Stomach smooth muscle (tissue), 2 donors: ENCODE measurements around the gene ACTN4.
"Not testable (repeated sequence)": the region's sequence is repeated elsewhere in the genome, so short reads cannot be mapped to it uniquely, and the experiment has no call there.

Experiments used
- H3K27ac ChIP-seq: one replicate; pipeline ENCODE4 v1.7.0; 2013; ENCODE audit warnings: mild to moderate bottlenecking, low read length, inconsistent platforms
- H3K27me3 ChIP-seq, 2 donors: one replicate each; pipeline ENCODE4 v1.7.0; 2013; ENCODE audit warnings: low read length in 2 of 2; ENCODE audit not compliant: insufficient read depth in 2 of 2, control insufficient read depth in 1 of 2
- H3K36me3 ChIP-seq, 2 donors: one replicate each; pipeline ENCODE4 v1.7.0; 2013; ENCODE audit warnings: low read length in 2 of 2; ENCODE audit not compliant: control insufficient read depth in 2 of 2, insufficient read depth in 2 of 2
- H3K4me1 ChIP-seq: one replicate; pipeline ENCODE4 v1.7.0; 2013; ENCODE audit warnings: low read length; ENCODE audit not compliant: control insufficient read depth, insufficient read depth
- H3K4me3 ChIP-seq, 2 donors: one replicate each; pipeline ENCODE4 v1.7.0; 2013; ENCODE audit warnings: low read length in 2 of 2
- H3K9ac ChIP-seq, 2 donors: one replicate each; pipeline ENCODE4 v1.7.0; 2013; ENCODE audit warnings: low read length in 2 of 2, mild to moderate bottlenecking in 1 of 2
- H3K9me3 ChIP-seq, 2 donors: one replicate each; pipeline ENCODE4 v1.7.0; 2013; ENCODE audit warnings: low read length in 2 of 2; ENCODE audit not compliant: control insufficient read depth in 2 of 2
- donor health status: healthy.
- donor health status: Pancreatic carcinoma.

Gene ACTN4

GRCh38 chr19:38741670-38742069 lies 94.2 kb downstream of the ACTN4 start:
- no peaks in the 10 kb centered on the region for H3K9me3 ChIP-seq
- H3K9ac ChIP-seq = no peak overlapping the region
- H3K27me3 ChIP-seq = no peaks in the 10 kb centered on the region
- H3K36me3 ChIP-seq = no peaks in the 10 kb centered on the region
- no peak overlapping the region for H3K4me3 ChIP-seq
- no peaks in the 10 kb centered on the region for H3K4me1 ChIP-seq
- H3K27ac ChIP-seq = no peak overlapping the region

- Histone ChIP-seq H3K27me3 (no peaks in the 10 kb centered on the region), H3K27ac (no peak overlapping the region), H3K36me3 (no peaks in the 10 kb centered on the region), H3K9me3 (no peaks in the 10 kb centered on the region), H3K4me3 (no peak overlapping the region), H3K9ac (no peak overlapping the region), H3K4me1 (no peaks in the 10 kb centered on the region)
Observed at GRCh38 chr19:38742296-38742695, 94.8 kb downstream of the ACTN4 start.

GRCh38 chr19:38742906-38743305 lies 95.5 kb downstream of the ACTN4 start:
- H3K27me3 ChIP-seq = no peaks in the 10 kb centered on the region
- H3K9ac ChIP-seq = no peak overlapping the region
- no peaks in the 10 kb centered on the region for H3K9me3 ChIP-seq
- H3K4me3 ChIP-seq = no peak overlapping the region
- no peaks in the 10 kb centered on the region for H3K36me3 ChIP-seq
- H3K27ac ChIP-seq = no peak overlapping the region
- no peaks in the 10 kb centered on the region for H3K4me1 ChIP-seq

- Histone ChIP-seq H3K36me3 (no peaks in the 10 kb centered on the region), H3K4me3 (no peak overlapping the region), H3K27ac (no peak overlapping the region), H3K9me3 (no peaks in the 10 kb centered on the region), H3K9ac (no peak overlapping the region), H3K4me1 (no peaks in the 10 kb centered on the region), H3K27me3 (no peaks in the 10 kb centered on the region)
Observed at GRCh38 chr19:38743394-38744297, 96.2 kb downstream of the ACTN4 start.

GRCh38 chr19:38744298-38744681 lies 96.8 kb downstream of the ACTN4 start, which contains the start of gene CAPN12:
TSS of gene CAPN12 (minus strand) at chr19:38744474. CDS start at chr19:38744165, 309 bp downstream.
- no peaks in the 10 kb centered on the region for H3K4me1 ChIP-seq
- no peaks in the 10 kb centered on the region for H3K27me3 ChIP-seq
- H3K9ac ChIP-seq = no peak within 1 kb of the TSS
- H3K27ac ChIP-seq = no peak within 1 kb of the TSS
- H3K9me3 ChIP-seq = no peaks in the 10 kb centered on the region
- no peaks in the 10 kb centered on the region for H3K36me3 ChIP-seq
- H3K4me3 ChIP-seq = no peak within 1 kb of the TSS

GRCh38 chr19:38744874-38745273 lies 97.4 kb downstream of the ACTN4 start:
- H3K9me3 ChIP-seq = no peaks in the 10 kb centered on the region
- no peaks in the 10 kb centered on the region for H3K4me1 ChIP-seq

GRCh38 chr19:38745316-38745715 lies 97.9 kb downstream of the ACTN4 start:
- Histone ChIP-seq H3K9ac (no peak overlapping the region), H3K4me3 (no peak overlapping the region), H3K27me3 (no peaks in the 10 kb centered on the region), H3K36me3 (no peaks in the 10 kb centered on the region), H3K9me3 (no peaks in the 10 kb centered on the region), H3K27ac (no peak overlapping the region), H3K4me1 (no peaks in the 10 kb centered on the region)

More at GRCh38 chr19:38744874-38745273, 97.4 kb downstream of the ACTN4 start:
- Histone ChIP-seq H3K27ac (no peak overlapping the region), H3K9ac (no peak overlapping the region), H3K36me3 (no peaks in the 10 kb centered on the region), H3K27me3 (no peaks in the 10 kb centered on the region), H3K4me3 (no peak overlapping the region)

GRCh38 chr19:38753783-38754182 lies 106.3 kb downstream of the ACTN4 start:
- H3K27ac ChIP-seq, H3K9ac ChIP-seq, H3K36me3 ChIP-seq, H3K9me3 ChIP-seq, H3K27me3 ChIP-seq, H3K4me3 ChIP-seq, H3K4me1 ChIP-seq: not testable (repeated sequence)

- H3K27me3 ChIP-seq, H3K9me3 ChIP-seq, H3K36me3 ChIP-seq, H3K4me1 ChIP-seq, H3K4me3 ChIP-seq, H3K9ac ChIP-seq, H3K27ac ChIP-seq: not testable (repeated sequence)
Observed at GRCh38 chr19:38754196-38754595, 106.7 kb downstream of the ACTN4 start.

- Histone ChIP-seq H3K27ac (no peak overlapping the region), H3K9me3 (no peaks in the 10 kb centered on the region), H3K36me3 (no peaks in the 10 kb centered on the region), H3K4me3 (no peak overlapping the region), H3K9ac (no peak overlapping the region), H3K4me1 (no peaks in the 10 kb centered on the region), H3K27me3 (no peaks in the 10 kb centered on the region)
Observed at GRCh38 chr19:38759590-38760003, 112.1 kb downstream of the ACTN4 start.

GRCh38 chr19:38760805-38761517 lies 113.5 kb downstream of the ACTN4 start:
- H3K27me3 ChIP-seq, H3K4me3 ChIP-seq, H3K27ac ChIP-seq, H3K9ac ChIP-seq, H3K4me1 ChIP-seq, H3K36me3 ChIP-seq, H3K9me3 ChIP-seq: not testable (repeated sequence)
